A204.1 (cell line): ENCODE data around the gene SLC25A18.

Source experiments
- FAIRE-seq: peaks from 2 replicates; lab custom pipeline; 2012; peaks lifted over from hg19 to GRCh38; lab: Jason Lieb, UNC

SLC25A18 gene

GRCh38 chr22:17570851-17571631 lies 7.7 kb downstream of the SLC25A18 start:
- FAIRE-seq, result no peak

- FAIRE-seq, result no peak
Measured at GRCh38 chr22:17575151-17575550, 11.9 kb downstream of the SLC25A18 start.

GRCh38 chr22:17575681-17576080 lies 12.4 kb downstream of the SLC25A18 start:
- FAIRE-seq, result no peak

GRCh38 chr22:17576470-17576869 lies 13.2 kb downstream of the SLC25A18 start:
- no peak for FAIRE-seq

- FAIRE-seq, result no peak
Measured at GRCh38 chr22:17578136-17578754, 14.9 kb downstream of the SLC25A18 start.

GRCh38 chr22:17579535-17579981 lies 16.3 kb downstream of the SLC25A18 start:
- no peak for FAIRE-seq

GRCh38 chr22:17580441-17581031 lies 17.2 kb downstream of the SLC25A18 start:
- FAIRE-seq, result no peak

- no peak for FAIRE-seq
Measured at GRCh38 chr22:17581056-17581455, 17.8 kb downstream of the SLC25A18 start.

- no peak for FAIRE-seq
Measured at GRCh38 chr22:17581631-17582030, 18.3 kb downstream of the SLC25A18 start.

- FAIRE-seq, result no peak
Measured at GRCh38 chr22:17583151-17583550, 19.9 kb downstream of the SLC25A18 start.

GRCh38 chr22:17586831-17587440 lies 23.6 kb downstream of the SLC25A18 start:
- no peak for FAIRE-seq

- FAIRE-seq, result no peak
Measured at GRCh38 chr22:17587629-17588028, 24.3 kb downstream of the SLC25A18 start.

- FAIRE-seq, result no peak
Measured at GRCh38 chr22:17588606-17589005, 25.3 kb downstream of the SLC25A18 start.

- FAIRE-seq, result no peak
Measured at GRCh38 chr22:17589810-17590375, 26.6 kb downstream of the SLC25A18 start.

- no peak for FAIRE-seq
Measured at GRCh38 chr22:17590586-17590985, 27.3 kb downstream of the SLC25A18 start.

- no peak for FAIRE-seq
Measured at GRCh38 chr22:17592201-17592600, 28.9 kb downstream of the SLC25A18 start.

GRCh38 chr22:17596226-17596625 lies 32.9 kb downstream of the SLC25A18 start:
- no peak for FAIRE-seq

GRCh38 chr22:17597217-17597616 lies 33.9 kb downstream of the SLC25A18 start:
- no peak for FAIRE-seq

- no peak for FAIRE-seq
Measured at GRCh38 chr22:17598318-17598717, 35.0 kb downstream of the SLC25A18 start.

GRCh38 chr22:17601031-17601430 lies 37.7 kb downstream of the SLC25A18 start:
- FAIRE-seq, result no peak

GRCh38 chr22:17603668-17604067 lies 40.4 kb downstream of the SLC25A18 start:
- FAIRE-seq, result no peak

- FAIRE-seq, result no peak
Measured at GRCh38 chr22:17606496-17606895, 43.2 kb downstream of the SLC25A18 start.
